WTC11 (cell line): Measurements from ENCODE around the gene CTIF. TPM values are rescaled to one million over a fixed set of nuclear protein-coding genes. Genes with fewer than 3 reads are reported as not detected.

ENCODE experiments used
- ATAC-seq: fragments of 200-7000 bp; cut with Tn5 transposase; 2 replicates; pipeline ENCODE4 v1.10.0; 2021; ENCODE audit warnings: mild to moderate bottlenecking, moderate library complexity
- CTCF ChIA-PET: fragments of 300-600 bp; sonication (Branson Sonifier 250); formaldehyde crosslinking; loops from one replicate; lab custom pipeline; 2021; ENCODE audit warnings: antibody characterized with exemption; lab: Charles Lee
- POLR2A ChIA-PET: fragments of 350-600 bp; sonication (Branson Sonifier 250); formaldehyde crosslinking; loops from one replicate; lab custom pipeline; 2021; ENCODE audit warnings: antibody characterized with exemption; lab: Charles Lee
- DNase-seq: peaks from one replicate; pipeline ENCODE4 v3.0.0; 2021; ENCODE audit warnings: low spot score
- H3K27ac Mint-ChIP-seq: 2 replicates; pipeline ENCODE4 v1.8.0; 2021; ENCODE audit warnings: mixed read lengths
- H3K27me3 Mint-ChIP-seq: 2 replicates; pipeline ENCODE4 v1.8.0; 2021; ENCODE audit warnings: low read depth, mild to moderate bottlenecking, moderate library complexity, mixed read lengths
- H3K36me3 Mint-ChIP-seq: 2 replicates; pipeline ENCODE4 v1.8.0; 2021; ENCODE audit warnings: mixed read lengths
- H3K4me1 Mint-ChIP-seq: 2 replicates; pipeline ENCODE4 v1.8.0; 2022; ENCODE audit warnings: mixed read lengths
- H3K4me3 Mint-ChIP-seq: 2 replicates; pipeline ENCODE4 v1.8.0; 2021; ENCODE audit warnings: mild to moderate bottlenecking, moderate library complexity, mixed read lengths
- H3K9me3 Mint-ChIP-seq: 2 replicates; pipeline ENCODE4 v1.8.0; 2021; ENCODE audit warnings: mixed read lengths
- AFF4 ChIP-seq: sonication (generic); formaldehyde crosslinking; IDR thresholded peaks from 2 replicates; pipeline ENCODE4 v1.8.1; 2023; ENCODE audit warnings: mild to moderate bottlenecking, missing genetic modification reagents, borderline replicate concordance
- ARID4B ChIP-seq: sonication (generic); formaldehyde crosslinking; IDR thresholded peaks from 2 replicates; pipeline ENCODE4 v1.8.0; 2023; ENCODE audit warnings: missing genetic modification reagents, mild to moderate bottlenecking, borderline replicate concordance
- CBFB ChIP-seq: sonication (generic); formaldehyde crosslinking; IDR thresholded peaks from 2 replicates; pipeline ENCODE4 v1.8.1; 2022; ENCODE audit warnings: mild to moderate bottlenecking, low read depth, missing genetic modification reagents
- E2F4 ChIP-seq: sonication (generic); formaldehyde crosslinking; IDR thresholded peaks from 2 replicates; pipeline ENCODE4 v1.8.1; 2022; ENCODE audit warnings: low read depth, mild to moderate bottlenecking, moderate library complexity, missing genetic modification reagents, borderline replicate concordance
- ELF4 ChIP-seq: sonication (generic); formaldehyde crosslinking; IDR thresholded peaks from 2 replicates; pipeline ENCODE4 v1.8.1; 2022; ENCODE audit warnings: low read depth, mild to moderate bottlenecking, moderate library complexity, missing genetic modification reagents
- FOXJ3 ChIP-seq: sonication (generic); formaldehyde crosslinking; IDR thresholded peaks from 2 replicates; pipeline ENCODE4 v1.9.0; 2021; ENCODE audit warnings: missing genetic modification reagents, mild to moderate bottlenecking, borderline replicate concordance
- GABPB1 ChIP-seq: sonication (generic); formaldehyde crosslinking; IDR thresholded peaks from 2 replicates; pipeline ENCODE4 v1.8.1; 2023; ENCODE audit warnings: mild to moderate bottlenecking, missing genetic modification reagents
- IRF1 ChIP-seq: sonication (generic); formaldehyde crosslinking; IDR thresholded peaks from 2 replicates; pipeline ENCODE4 v1.8.0; 2023; ENCODE audit warnings: missing genetic modification reagents
- JAZF1 ChIP-seq: fragments of 250-450 bp; sonication (Bioruptor Pico); IDR thresholded peaks from 2 replicates; pipeline ENCODE4 v1.9.0; 2021; ENCODE audit warnings: moderate library complexity, mild to moderate bottlenecking, inconsistent platforms
- JUN ChIP-seq: sonication (generic); formaldehyde crosslinking; IDR thresholded peaks from 2 replicates; pipeline ENCODE4 v1.8.0; 2023; ENCODE audit warnings: mild to moderate bottlenecking, missing genetic modification reagents
- KAT7 ChIP-seq: sonication (generic); formaldehyde crosslinking; IDR thresholded peaks from 2 replicates; pipeline ENCODE4 v1.8.1; 2023; ENCODE audit warnings: missing genetic modification reagents, mild to moderate bottlenecking, borderline replicate concordance
- NFATC4 ChIP-seq: fragments of 250-450 bp; sonication (Bioruptor Pico); IDR thresholded peaks from 2 replicates; pipeline ENCODE4 v1.9.0; 2021; ENCODE audit warnings: mild to moderate bottlenecking
- NFE2L1 ChIP-seq: sonication (generic); formaldehyde crosslinking; IDR thresholded peaks from 2 replicates; pipeline ENCODE4 v1.8.1; 2023; ENCODE audit warnings: missing genetic modification reagents
- NR2C2 ChIP-seq: sonication (generic); formaldehyde crosslinking; IDR thresholded peaks from 2 replicates; pipeline ENCODE4 v1.8.0; 2022; ENCODE audit warnings: mild to moderate bottlenecking, missing genetic modification reagents
- NR3C1 ChIP-seq: sonication (generic); formaldehyde crosslinking; conservative IDR thresholded peaks from 2 replicates; pipeline ENCODE4 v1.8.1; 2023; ENCODE audit warnings: low read depth, mild to moderate bottlenecking, missing genetic modification reagents
- RORB ChIP-seq: fragments of 250-450 bp; sonication (Bioruptor Pico); IDR thresholded peaks from 2 replicates; pipeline ENCODE4 v1.9.0; 2021; ENCODE audit warnings: mild to moderate bottlenecking
- SOX15 ChIP-seq: fragments of 250-450 bp; sonication (Bioruptor Pico); IDR thresholded peaks from 2 replicates; pipeline ENCODE4 v1.9.0; 2021; ENCODE audit warnings: mild to moderate bottlenecking
- TCF7 ChIP-seq: sonication (generic); formaldehyde crosslinking; IDR thresholded peaks from 2 replicates; pipeline ENCODE4 v1.8.0; 2022; ENCODE audit warnings: mild to moderate bottlenecking, low read depth, missing genetic modification reagents, moderate library complexity
- TEAD1 ChIP-seq: sonication (generic); formaldehyde crosslinking; IDR thresholded peaks from 2 replicates; pipeline ENCODE4 v1.8.0; 2022; ENCODE audit warnings: mild to moderate bottlenecking, missing genetic modification reagents
- TP53 ChIP-seq: sonication (generic); formaldehyde crosslinking; IDR thresholded peaks from 2 replicates; pipeline ENCODE4 v1.8.1; 2023; ENCODE audit warnings: mild to moderate bottlenecking, missing genetic modification reagents
- ZBTB43 ChIP-seq: sonication (generic); formaldehyde crosslinking; IDR thresholded peaks from 2 replicates; pipeline ENCODE4 v1.8.1; 2023; ENCODE audit warnings: mild to moderate bottlenecking, missing genetic modification reagents
- ZNF263 ChIP-seq: sonication (generic); formaldehyde crosslinking; IDR thresholded peaks from 2 replicates; pipeline ENCODE4 v1.8.1; 2022; ENCODE audit warnings: low read depth, mild to moderate bottlenecking, moderate library complexity, missing genetic modification reagents
- ZNF396 ChIP-seq: fragments of 250-450 bp; sonication (Bioruptor Pico); IDR thresholded peaks from 2 replicates; pipeline ENCODE4 v1.8.0; 2021; ENCODE audit warnings: mild to moderate bottlenecking, moderate library complexity, borderline replicate concordance
- total RNA-seq: library from RNA; stranded (reverse); gene quantifications from 3 replicates; pipeline ENCODE4 v1.2.3, GENCODE V29; 2021

Gene CTIF
- total RNA-seq, 1 experiment from 2014 or later, result 28.5 TPM

GRCh38 chr18:48560491-48560890 is 21.7 kb downstream of the CTIF start:
- Mint-ChIP-seq H3K36me3 (no peaks in the 10 kb centered on the region), H3K27ac (no peak overlapping the region), H3K4me3 (no peak overlapping the region), H3K9me3 (0 out of 2 replicates have a peak, but pooled peaks cover 3% of the 10 kb centered on the region), H3K4me1 (peaks cover 34% of the 10 kb centered on the region), H3K27me3 (no peaks in the 10 kb centered on the region)
- ChIA-PET POLR2A (interaction anchor here (0.7 kb wide), 1 partner anchor 26 kb away, joined by 4 read pairs; no protein-coding TSS in a partner anchor), CTCF (no interaction called here)
- TF ChIP-seq TEAD1 (CRISPR knock-in tag) (no peak), ZBTB43 (CRISPR knock-in tag) (no peak), ZNF263 (CRISPR knock-in tag) (no peak), JUN (CRISPR knock-in tag) (no peak), ARID4B (CRISPR knock-in tag) (no peak), ELF4 (CRISPR knock-in tag) (no peak)
- DNase-seq (no peak), ATAC-seq (no peak)

- no peak for ATAC-seq
- no peak for DNase-seq
- Mint-ChIP-seq H3K27ac (no peak overlapping the region), H3K9me3 (0 out of 2 replicates have a peak, but pooled peaks cover 3% of the 10 kb centered on the region), H3K4me3 (no peak overlapping the region), H3K27me3 (no peaks in the 10 kb centered on the region; the same call in 1 of the 2 replicates), H3K36me3 (no peaks in the 10 kb centered on the region), H3K4me1 (peaks cover 34% of the 10 kb centered on the region)
- POLR2A ChIA-PET, result no interaction called here
- CTCF ChIA-PET, result no interaction called here
- TF ChIP-seq NFATC4 (CRISPR knock-in tag), result no peak
- no peak for TF ChIP-seq AFF4 (CRISPR knock-in tag)
- no peak for TF ChIP-seq RORB
- TF ChIP-seq KAT7, result no peak
- TF ChIP-seq JAZF1 (CRISPR knock-in tag), result no peak
- TF ChIP-seq ZNF263 (CRISPR knock-in tag), result no peak
- TF ChIP-seq JUN (CRISPR knock-in tag), result no peak
- TF ChIP-seq NFE2L1 (CRISPR knock-in tag), result no peak
- TF ChIP-seq ZNF396, result no peak
- TF ChIP-seq GABPB1, result no peak
- no peak for TF ChIP-seq FOXJ3 (CRISPR knock-in tag)
- no peak for TF ChIP-seq SOX15
- no peak for TF ChIP-seq NR3C1 (CRISPR knock-in tag)
- no peak for TF ChIP-seq CBFB (CRISPR knock-in tag)
- no peak for TF ChIP-seq NR2C2 (CRISPR knock-in tag)
- no peak for TF ChIP-seq TP53 (CRISPR knock-in tag)
- no peak for TF ChIP-seq E2F4 (CRISPR knock-in tag)
- TF ChIP-seq TCF7 (CRISPR knock-in tag), result no peak
- TF ChIP-seq IRF1 (CRISPR knock-in tag), result no peak
Measured at GRCh38 chr18:48562075-48562474, 23.2 kb downstream of the CTIF start.
